Measurements from ENCODE around the gene YOD1. TPM values are rescaled to one million over a fixed set of nuclear protein-coding genes. Genes with fewer than 3 reads are reported as not detected.

YOD1 gene
- polyA plus RNA-seq (ENCODE audit: insufficient read length in 3 of 3): 10 to 100 TPM; 15.1 to 16.2 (median 16.1) TPM

- DNase-seq (ENCODE audit: low read depth in 3 of 3, low spot score in 2 of 3): no peak
Observed at GRCh38 chr1:207051191-207051943, at the start of gene YOD1. Gene YOD1, minus strand, starts transcription at chr1:207051208. Its CDS starts 178 bp downstream, at chr1:207051030.

GRCh38 chr1:207097871-207098324, 46.9 kb upstream of the YOD1 start:
- DNase-seq (ENCODE audit: low read depth in 3 of 3, low spot score in 2 of 3): no peak

GRCh38 chr1:207093944-207094343, 42.9 kb upstream of the YOD1 start:
- no peak for DNase-seq (ENCODE audit: low read depth in 3 of 3, low spot score in 2 of 3)

GRCh38 chr1:207091200-207091908, 40.3 kb upstream of the YOD1 start:
- DNase-seq (ENCODE audit: low read depth in 3 of 3, low spot score in 2 of 3): no peak

- no peak for DNase-seq (ENCODE audit: low read depth in 3 of 3, low spot score in 2 of 3)
Observed at GRCh38 chr1:207089627-207090355, 38.8 kb upstream of the YOD1 start.

GRCh38 chr1:207088701-207089626, 38.0 kb upstream of the YOD1 start, which contains the start of gene C4BPB:
Gene C4BPB, plus strand, starts transcription at chr1:207088860. Its CDS starts 672 bp downstream, at chr1:207089532.
- no peak for DNase-seq (ENCODE audit: low read depth in 3 of 3, low spot score in 2 of 3)

GRCh38 chr1:207088161-207088560, 37.2 kb upstream of the YOD1 start:
- no peak for DNase-seq (ENCODE audit: low read depth in 3 of 3, low spot score in 2 of 3)

GRCh38 chr1:207085887-207086286, 34.9 kb upstream of the YOD1 start:
- DNase-seq (ENCODE audit: low read depth in 3 of 3, low spot score in 2 of 3): no peak

GRCh38 chr1:207084701-207085180, 33.7 kb upstream of the YOD1 start:
- DNase-seq (ENCODE audit: low read depth in 3 of 3, low spot score in 2 of 3): peak in 2 of 3 donors; percentile 52 to 68

- no peak for DNase-seq (ENCODE audit: low read depth in 3 of 3, low spot score in 2 of 3)
Observed at GRCh38 chr1:207084232-207084631, 33.2 kb upstream of the YOD1 start.

- no peak for DNase-seq (ENCODE audit: low read depth in 3 of 3, low spot score in 2 of 3)
Observed at GRCh38 chr1:207081806-207082205, 30.8 kb upstream of the YOD1 start.

GRCh38 chr1:207081088-207081487, 30.1 kb upstream of the YOD1 start:
- DNase-seq (ENCODE audit: low read depth in 3 of 3, low spot score in 2 of 3): no peak

- DNase-seq (ENCODE audit: low read depth in 3 of 3, low spot score in 2 of 3): no peak
Observed at GRCh38 chr1:207079706-207080241, 28.8 kb upstream of the YOD1 start.

GRCh38 chr1:207078578-207079132, 27.6 kb upstream of the YOD1 start:
- DNase-seq (ENCODE audit: low read depth in 3 of 3, low spot score in 2 of 3): no peak

- DNase-seq (ENCODE audit: low read depth in 3 of 3, low spot score in 2 of 3): peak in 2 of 3 donors; percentile 67 to 70
Observed at GRCh38 chr1:207077470-207078377, 26.7 kb upstream of the YOD1 start.

- no peak for DNase-seq (ENCODE audit: low read depth in 3 of 3, low spot score in 2 of 3)
Observed at GRCh38 chr1:207077012-207077411, 26.0 kb upstream of the YOD1 start.

GRCh38 chr1:207076181-207076955, 25.4 kb upstream of the YOD1 start:
- DNase-seq (ENCODE audit: low read depth in 3 of 3, low spot score in 2 of 3): no peak

All from right renal cortex interstitium (tissue), 3 donors.